Measurements from ENCODE around the gene SIAH2.

DNA sequence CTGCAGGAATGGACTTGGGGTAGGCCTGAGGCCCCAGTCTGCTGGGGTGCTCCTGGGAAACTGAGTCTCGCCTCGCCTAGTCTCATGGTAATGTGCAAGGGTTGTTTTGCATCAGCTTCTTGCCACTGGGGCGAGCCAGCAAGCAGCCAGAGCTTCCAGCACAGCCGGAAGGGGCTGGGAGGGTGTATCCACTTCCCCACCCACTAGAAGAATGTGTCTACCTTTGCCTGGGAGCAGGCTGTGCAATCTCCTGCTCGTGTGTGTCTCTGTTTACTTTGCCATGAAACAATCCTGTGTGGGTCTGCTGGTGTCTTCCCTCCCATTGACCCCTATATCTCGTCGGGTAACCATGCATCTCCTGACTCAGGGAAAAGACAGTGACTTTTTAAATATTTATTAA lies 37.4 kb downstream of the SIAH2 start:
- TF ChIP-seq GATA2 (IDR thresholded peaks at IDR 0.05; ENCODE audit: low read depth, low read length) (no peak), GATA3 (IDR thresholded peaks at IDR 0.05; ENCODE audit: low read depth, low read length) (no peak)

Measured in SH-SY5Y (cell line).